ENCODE data around the gene FBXL4.
A peak's percentile ranks its signal among the peaks of the same experiment; 100 is the strongest.

FBXL4 gene

GRCh38 chr6:98958776-98959175 is 11.0 kb upstream of the FBXL4 start:
- H3K18ac ChIP-seq (ENCODE audit: low read length) = no peak overlapping the region
- H3K4me1 ChIP-seq (ENCODE audit: control insufficient read depth in 1 of 2, insufficient read depth in 2 of 2, low read length in 2 of 2) = no peaks in the 10 kb centered on the region
- H2BK12ac ChIP-seq (ENCODE audit: low read length) = no peak overlapping the region
- H3K4me3 ChIP-seq (ENCODE audit: low read depth, low read length) = no peak overlapping the region
- no peak overlapping the region for H3K14ac ChIP-seq (ENCODE audit: low read length)
- WGBS (ENCODE audit: extremely low coverage, insufficient coverage, insufficient read length) = no CpG with 5 or more reads among the region's 3 CpGs
- H3K27me3 ChIP-seq (ENCODE audit: insufficient read depth, low read length) = no peaks in the 10 kb centered on the region
- H2AK5ac ChIP-seq (ENCODE audit: low read length) = no peak overlapping the region
- no peaks in the 10 kb centered on the region for H3K36me3 ChIP-seq (ENCODE audit: control insufficient read depth in 1 of 2, insufficient read depth in 2 of 2, low read length in 2 of 2)
- H4K12ac ChIP-seq (ENCODE audit: low read depth, low read length) = no peak overlapping the region
- no peak overlapping the region for H2BK120ac ChIP-seq (ENCODE audit: insufficient read depth, low read length, poor library complexity)
- H3K4me2 ChIP-seq (ENCODE audit: low read length) = no peak overlapping the region
- no peak overlapping the region for H2AFZ ChIP-seq (ENCODE audit: insufficient read depth, low read length, poor library complexity)
- H3K23ac ChIP-seq (ENCODE audit: low read length) = no peak overlapping the region
- H4K91ac ChIP-seq (ENCODE audit: low read depth, low read length) = no peak overlapping the region
- no peak overlapping the region for H4K8ac ChIP-seq (ENCODE audit: low read depth, low read length)
- DNase-seq = no peak
- H3K79me2 ChIP-seq (ENCODE audit: control insufficient read depth, insufficient read depth, low read length, poor library complexity) = no peaks in the 10 kb centered on the region
- H3K27ac ChIP-seq (ENCODE audit: low read depth, low read length) = no peak overlapping the region
- no peak overlapping the region for H3K4ac ChIP-seq (ENCODE audit: low read depth, low read length)
- H3K9ac ChIP-seq (ENCODE audit: low read length) = no peak overlapping the region
- H3K79me1 ChIP-seq (ENCODE audit: low read length) = no peaks in the 10 kb centered on the region
- H3K9me3 ChIP-seq (ENCODE audit: insufficient read depth, low read depth, low read length) = no peaks in the 10 kb centered on the region
- no peak overlapping the region for H2BK5ac ChIP-seq (ENCODE audit: low read depth, low read length, poor library complexity)

- Histone ChIP-seq H3K27me3 (ENCODE audit: insufficient read depth, low read length) (no peaks in the 10 kb centered on the region), H3K9ac (ENCODE audit: low read length) (no peak overlapping the region), H2BK120ac (ENCODE audit: insufficient read depth, low read length, poor library complexity) (no peak overlapping the region), H4K8ac (ENCODE audit: low read depth, low read length) (no peak overlapping the region), H2AFZ (ENCODE audit: insufficient read depth, low read length, poor library complexity) (no peak overlapping the region), H3K18ac (ENCODE audit: low read length) (no peak overlapping the region), H2BK5ac (ENCODE audit: low read depth, low read length, poor library complexity) (no peak overlapping the region), H3K79me1 (ENCODE audit: low read length) (no peaks in the 10 kb centered on the region), H3K79me2 (ENCODE audit: control insufficient read depth, insufficient read depth, low read length, poor library complexity) (no peaks in the 10 kb centered on the region), H3K23ac (ENCODE audit: low read length) (no peak overlapping the region), H3K4ac (ENCODE audit: low read depth, low read length) (no peak overlapping the region), H3K4me1 (ENCODE audit: control insufficient read depth in 1 of 2, insufficient read depth in 2 of 2, low read length in 2 of 2) (no peaks in the 10 kb centered on the region), H4K12ac (ENCODE audit: low read depth, low read length) (no peak overlapping the region), H3K36me3 (ENCODE audit: control insufficient read depth in 1 of 2, insufficient read depth in 2 of 2, low read length in 2 of 2) (no peaks in the 10 kb centered on the region), H2AK5ac (ENCODE audit: low read length) (no peak overlapping the region), H4K91ac (ENCODE audit: low read depth, low read length) (no peak overlapping the region), H3K9me3 (ENCODE audit: insufficient read depth, low read depth, low read length) (no peaks in the 10 kb centered on the region), H2BK12ac (ENCODE audit: low read length) (no peak overlapping the region), H3K14ac (ENCODE audit: low read length) (no peak overlapping the region), H3K27ac (ENCODE audit: low read depth, low read length) (no peak overlapping the region), H3K4me3 (ENCODE audit: low read depth, low read length) (no peak overlapping the region), H3K4me2 (ENCODE audit: low read length) (no peak overlapping the region)
- WGBS (ENCODE audit: extremely low coverage, insufficient coverage, insufficient read length) = no CpG with 5 or more reads among the region's 3 CpGs
- DNase-seq = peak; percentile 28 to 47
These were observed 9.7 kb upstream of the FBXL4 start for GRCh38 chr6:98957450-98957849.

- no peak overlapping the region for H4K12ac ChIP-seq (ENCODE audit: low read depth, low read length)
- no CpG with 5 or more reads among the region's 2 CpGs for WGBS (ENCODE audit: extremely low coverage, insufficient coverage, insufficient read length)
- no peak overlapping the region for H3K18ac ChIP-seq (ENCODE audit: low read length)
- H3K9me3 ChIP-seq (ENCODE audit: insufficient read depth, low read depth, low read length) = no peaks in the 10 kb centered on the region
- no peak for DNase-seq
- no peak overlapping the region for H3K4me2 ChIP-seq (ENCODE audit: low read length)
- H3K4ac ChIP-seq (ENCODE audit: low read depth, low read length) = no peak overlapping the region
- H3K27ac ChIP-seq (ENCODE audit: low read depth, low read length) = no peak overlapping the region
- no peak overlapping the region for H4K8ac ChIP-seq (ENCODE audit: low read depth, low read length)
- peaks cover 2 to 3% of the 10 kb centered on the region in 2 experiments for H3K4me1 ChIP-seq (ENCODE audit: control insufficient read depth in 1 of 2, insufficient read depth in 2 of 2, low read length in 2 of 2)
- no peak overlapping the region for H2BK12ac ChIP-seq (ENCODE audit: low read length)
- H3K36me3 ChIP-seq (ENCODE audit: control insufficient read depth in 1 of 2, insufficient read depth in 2 of 2, low read length in 2 of 2) = no peaks in the 10 kb centered on the region
- H2BK120ac ChIP-seq (ENCODE audit: insufficient read depth, low read length, poor library complexity) = no peak overlapping the region
- no peak overlapping the region for H3K23ac ChIP-seq (ENCODE audit: low read length)
- H2AK5ac ChIP-seq (ENCODE audit: low read length) = no peak overlapping the region
- H4K91ac ChIP-seq (ENCODE audit: low read depth, low read length) = no peak overlapping the region
- no peak overlapping the region for H2AFZ ChIP-seq (ENCODE audit: insufficient read depth, low read length, poor library complexity)
- peaks cover 6% of the 10 kb centered on the region for H3K79me1 ChIP-seq (ENCODE audit: low read length)
- peaks cover 5% of the 10 kb centered on the region for H3K79me2 ChIP-seq (ENCODE audit: control insufficient read depth, insufficient read depth, low read length, poor library complexity)
- H2BK5ac ChIP-seq (ENCODE audit: low read depth, low read length, poor library complexity) = no peak overlapping the region
- no peak overlapping the region for H3K14ac ChIP-seq (ENCODE audit: low read length)
- no peaks in the 10 kb centered on the region for H3K27me3 ChIP-seq (ENCODE audit: insufficient read depth, low read length)
- H3K4me3 ChIP-seq (ENCODE audit: low read depth, low read length) = no peak overlapping the region
- no peak overlapping the region for H3K9ac ChIP-seq (ENCODE audit: low read length)
These were observed 1.8 kb upstream of the FBXL4 start for GRCh38 chr6:98949589-98949988.

- H3K9ac ChIP-seq (ENCODE audit: low read length) = peak overlapping the region; percentile 87
- H4K91ac ChIP-seq (ENCODE audit: low read depth, low read length) = peak overlapping the region; percentile 74
- peaks cover 6% of the 10 kb centered on the region for H3K79me1 ChIP-seq (ENCODE audit: low read length)
- peaks cover 2 to 3% of the 10 kb centered on the region in 2 experiments for H3K4me1 ChIP-seq (ENCODE audit: control insufficient read depth in 1 of 2, insufficient read depth in 2 of 2, low read length in 2 of 2)
- DNase-seq = no peak
- H3K79me2 ChIP-seq (ENCODE audit: control insufficient read depth, insufficient read depth, low read length, poor library complexity) = peaks cover 5% of the 10 kb centered on the region
- H2BK5ac ChIP-seq (ENCODE audit: low read depth, low read length, poor library complexity) = peak overlapping the region; percentile 97
- H3K27ac ChIP-seq (ENCODE audit: low read depth, low read length) = no peak overlapping the region
- H3K36me3 ChIP-seq (ENCODE audit: control insufficient read depth in 1 of 2, insufficient read depth in 2 of 2, low read length in 2 of 2) = peaks cover 0 to 2% of the 10 kb centered on the region in 2 experiments
- H4K12ac ChIP-seq (ENCODE audit: low read depth, low read length) = peak overlapping the region; percentile 64
- peak overlapping the region; percentile 96 for H3K18ac ChIP-seq (ENCODE audit: low read length)
- peak overlapping the region; percentile 70 for H3K4ac ChIP-seq (ENCODE audit: low read depth, low read length)
- WGBS (ENCODE audit: extremely low coverage, insufficient coverage, insufficient read length) = no CpG with 5 or more reads among the region's 9 CpGs
- H2BK120ac ChIP-seq (ENCODE audit: insufficient read depth, low read length, poor library complexity) = peak overlapping the region; percentile 38
- no peak overlapping the region for H3K23ac ChIP-seq (ENCODE audit: low read length)
- peak overlapping the region; percentile 83 for H2AFZ ChIP-seq (ENCODE audit: insufficient read depth, low read length, poor library complexity)
- no peaks in the 10 kb centered on the region for H3K9me3 ChIP-seq (ENCODE audit: insufficient read depth, low read depth, low read length)
- peak overlapping the region; percentile 100 for H4K8ac ChIP-seq (ENCODE audit: low read depth, low read length)
- no peak overlapping the region for H2BK12ac ChIP-seq (ENCODE audit: low read length)
- peak overlapping the region; percentile 93 for H3K4me3 ChIP-seq (ENCODE audit: low read depth, low read length)
- H2AK5ac ChIP-seq (ENCODE audit: low read length) = peak overlapping the region; percentile 71
- H3K27me3 ChIP-seq (ENCODE audit: insufficient read depth, low read length) = no peaks in the 10 kb centered on the region
- H3K4me2 ChIP-seq (ENCODE audit: low read length) = peak overlapping the region; percentile 89
- H3K14ac ChIP-seq (ENCODE audit: low read length) = peak overlapping the region; percentile 96
These were observed 801 bp downstream of the FBXL4 start for GRCh38 chr6:98946879-98947410.

All from trophoblast cell (in vitro differentiated cells and primary cell).